Measurements from ENCODE around the gene SPRED3. TPM values are rescaled to one million over a fixed set of nuclear protein-coding genes. Genes with fewer than 3 reads are reported as not detected.
A peak's percentile ranks its signal among the peaks of the same experiment; 100 is the strongest.

The SPRED3 gene
- total and polyA plus RNA-seq, 9 of the 15 experiments (the other 6 are each of a cell fraction or from before 2014, with no cell fraction given) = 0.05 to 1.3 (median 0.36) TPM

DNA sequence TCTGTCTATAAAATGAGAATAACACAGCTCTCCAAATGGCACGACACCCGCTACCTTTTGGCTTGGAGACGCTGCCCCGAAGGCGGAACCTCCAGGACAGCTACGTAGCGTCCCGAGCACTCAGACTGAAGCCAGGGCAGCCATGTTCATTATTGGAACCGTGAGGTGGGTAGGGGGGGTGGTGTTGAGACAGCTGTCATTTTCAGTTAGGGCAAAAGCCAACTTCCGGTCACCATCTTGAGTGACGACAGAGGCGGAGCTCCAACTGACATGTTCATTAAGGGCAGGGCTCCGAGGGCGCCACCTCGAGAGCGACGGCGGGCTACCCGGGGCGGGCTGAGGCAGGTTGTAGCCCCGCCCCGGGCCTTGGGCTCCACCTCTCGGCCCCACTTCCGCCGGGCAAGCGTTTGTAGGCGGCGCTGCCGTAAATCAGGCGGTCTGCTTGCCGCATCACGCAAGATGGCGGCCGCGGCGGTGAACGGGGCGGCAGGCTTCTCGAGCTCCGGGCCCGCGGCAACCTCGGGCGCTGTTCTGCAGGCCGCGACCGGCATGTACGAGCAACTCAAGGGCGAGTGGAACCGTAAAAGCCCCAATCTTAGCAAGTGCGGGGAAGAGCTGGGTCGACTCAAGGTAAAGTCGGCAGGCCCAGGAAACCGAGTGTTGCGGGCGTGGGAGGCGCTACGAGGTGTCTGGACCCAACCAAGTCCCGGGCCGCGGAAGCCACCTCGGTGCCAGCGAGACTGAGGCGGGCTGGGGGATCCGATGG is 14.0 kb upstream of the SPRED3 start, which contains the start of gene PSMD8 (continued):
- TF ChIP-seq, protein P1, sequence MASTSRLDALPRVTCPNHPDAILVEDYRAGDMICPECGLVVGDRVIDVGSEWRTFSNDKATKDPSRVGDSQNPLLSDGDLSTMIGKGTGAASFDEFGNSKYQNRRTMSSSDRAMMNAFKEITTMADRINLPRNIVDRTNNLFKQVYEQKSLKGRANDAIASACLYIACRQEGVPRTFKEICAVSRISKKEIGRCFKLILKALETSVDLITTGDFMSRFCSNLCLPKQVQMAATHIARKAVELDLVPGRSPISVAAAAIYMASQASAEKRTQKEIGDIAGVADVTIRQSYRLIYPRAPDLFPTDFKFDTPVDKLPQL (IDR thresholded peaks at IDR 0.05; ENCODE audit: extremely low read depth, insufficient read length) = peak; percentile 13
- TF ChIP-seq SP1 (CRISPR knock-in tag; IDR thresholded peaks at IDR 0.05) = peak; percentile 85
- TF ChIP-seq ZNF766 (CRISPR knock-in tag; conservative IDR thresholded peaks at IDR 0.05) = peak; percentile 84
- no peak for TF ChIP-seq STAG1 (CRISPR knock-in tag; IDR thresholded peaks at IDR 0.05; ENCODE audit: borderline replicate concordance)
- TF ChIP-seq ZFX (CRISPR knock-in tag; IDR thresholded peaks at IDR 0.05) = peak; percentile 98
- TF ChIP-seq KDM5B (IDR thresholded peaks at IDR 0.05; ENCODE audit: insufficient replicate concordance, low read depth, low read length) = peak; percentile 97
- TF ChIP-seq CTBP1 (IDR thresholded peaks at IDR 0.05; ENCODE audit: borderline replicate concordance) = peak; percentile 86; the same call in 1 of the 2 replicates
- peak; percentile 72 for TF ChIP-seq TOE1 (IDR thresholded peaks at IDR 0.05; ENCODE audit: borderline replicate concordance)
- TF ChIP-seq TOE1 (CRISPR knock-in tag; IDR thresholded peaks at IDR 0.05; ENCODE audit: borderline replicate concordance, low read depth) = no peak
- TF ChIP-seq ZNF124 (CRISPR knock-in tag; IDR thresholded peaks at IDR 0.05) = no peak
- no peak for TF ChIP-seq CHCHD3 (CRISPR knock-in tag; IDR thresholded peaks at IDR 0.05)
- peak in 1 of 2 experiments; percentile 81; a peak in 2 of 4 replicates for TF ChIP-seq HDAC1 (IDR thresholded peaks at IDR 0.05)
- peak; percentile 38; the same call in 1 of the 2 replicates for TF ChIP-seq BHLHE40 (IDR thresholded peaks at IDR 0.05; ENCODE audit: low read length)
- no peak for TF ChIP-seq PPARD (CRISPR knock-in tag; IDR thresholded peaks at IDR 0.05)
- peak; percentile 96 for TF ChIP-seq ATF7 (IDR thresholded peaks at IDR 0.05)
- TF ChIP-seq ZNF79 (CRISPR knock-in tag; IDR thresholded peaks at IDR 0.05; ENCODE audit: low read depth) = no peak
- TF ChIP-seq CXXC5 (CRISPR knock-in tag; IDR thresholded peaks at IDR 0.05) = peak; percentile 97
- peak; percentile 85 for TF ChIP-seq SIN3B (IDR thresholded peaks at IDR 0.05; ENCODE audit: low read depth)
- peak; percentile 95 for TF ChIP-seq TBP (optimal IDR thresholded peaks at IDR 0.05; ENCODE audit: low read depth, low read length)
- 0 out of 2 replicates have a peak, but pooled peaks have one; percentile 50 for TF ChIP-seq NR4A1 (CRISPR knock-in tag; IDR thresholded peaks at IDR 0.05)
- peak; percentile 61; the same call in 1 of the 2 replicates for TF ChIP-seq NR4A1 (tag; IDR thresholded peaks at IDR 0.05)
- TF ChIP-seq, protein P2, sequence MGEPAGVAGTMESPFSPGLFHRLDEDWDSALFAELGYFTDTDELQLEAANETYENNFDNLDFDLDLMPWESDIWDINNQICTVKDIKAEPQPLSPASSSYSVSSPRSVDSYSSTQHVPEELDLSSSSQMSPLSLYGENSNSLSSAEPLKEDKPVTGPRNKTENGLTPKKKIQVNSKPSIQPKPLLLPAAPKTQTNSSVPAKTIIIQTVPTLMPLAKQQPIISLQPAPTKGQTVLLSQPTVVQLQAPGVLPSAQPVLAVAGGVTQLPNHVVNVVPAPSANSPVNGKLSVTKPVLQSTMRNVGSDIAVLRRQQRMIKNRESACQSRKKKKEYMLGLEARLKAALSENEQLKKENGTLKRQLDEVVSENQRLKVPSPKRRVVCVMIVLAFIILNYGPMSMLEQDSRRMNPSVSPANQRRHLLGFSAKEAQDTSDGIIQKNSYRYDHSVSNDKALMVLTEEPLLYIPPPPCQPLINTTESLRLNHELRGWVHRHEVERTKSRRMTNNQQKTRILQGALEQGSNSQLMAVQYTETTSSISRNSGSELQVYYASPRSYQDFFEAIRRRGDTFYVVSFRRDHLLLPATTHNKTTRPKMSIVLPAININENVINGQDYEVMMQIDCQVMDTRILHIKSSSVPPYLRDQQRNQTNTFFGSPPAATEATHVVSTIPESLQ (CRISPR knock-in tag; IDR thresholded peaks at IDR 0.05) = peak; percentile 73; the same call in 1 of the 2 replicates
- 0 out of 2 replicates have a peak, but pooled peaks have one; percentile 12 for TF ChIP-seq PHF21A (IDR thresholded peaks at IDR 0.05; ENCODE audit: borderline replicate concordance, low read depth)
- TF ChIP-seq POLR2A (conservative IDR thresholded peaks at IDR 0.05) = peak; percentile 99
- peak; percentile 72 to 81 for TF ChIP-seq NRF1 (conservative IDR thresholded peaks at IDR 0.05 in 1 of 2, IDR thresholded peaks at IDR 0.05 in 1 of 2)
